H9 (cell line): Measurements from ENCODE around the gene CDH3. TPM values are rescaled to one million over a fixed set of nuclear protein-coding genes. Genes with fewer than 3 reads are reported as not detected.
A peak's percentile ranks its signal among the peaks of the same experiment; 100 is the strongest.

Experiments
- DNase-seq: peaks from one replicate; pipeline ENCODE4 v3.0.0-alpha.2; 2017
- H2AFZ ChIP-seq: one replicate; pipeline ENCODE4 v1.6.1; 2013; ENCODE audit warnings: mild to moderate bottlenecking, low read length, control low read depth, moderate library complexity
- H2AK5ac ChIP-seq: 2 replicates; pipeline ENCODE4 v1.6.1; 2013; ENCODE audit warnings: low read length, control low read depth, mixed read lengths; ENCODE audit not compliant: insufficient read length
- H2BK120ac ChIP-seq: one replicate; pipeline ENCODE4 v1.6.1; 2013; ENCODE audit warnings: low read depth, mild to moderate bottlenecking, low read length, control low read depth, inconsistent platforms; ENCODE audit not compliant: poor library complexity, severe bottlenecking
- H2BK12ac ChIP-seq: 2 replicates; pipeline ENCODE4 v1.6.1; 2013; ENCODE audit warnings: low read length, control low read depth, mixed read lengths, low read depth; ENCODE audit not compliant: insufficient read length
- H2BK15ac ChIP-seq: 2 replicates; pipeline ENCODE4 v1.6.1; 2013; ENCODE audit warnings: low read depth, low read length, control low read depth
- H2BK20ac ChIP-seq: one replicate; pipeline ENCODE4 v1.6.1; 2013; ENCODE audit warnings: low read depth, mild to moderate bottlenecking, low read length, control low read depth, inconsistent platforms; ENCODE audit not compliant: poor library complexity, severe bottlenecking
- H2BK5ac ChIP-seq: 2 replicates; pipeline ENCODE4 v1.6.1; 2013; ENCODE audit warnings: low read length, control low read depth, mixed read lengths; ENCODE audit not compliant: insufficient read length
- H3K14ac ChIP-seq: 2 replicates; pipeline ENCODE4 v1.6.1; 2013; ENCODE audit warnings: low read length, control low read depth; ENCODE audit not compliant: insufficient read depth
- H3K18ac ChIP-seq: 2 replicates; pipeline ENCODE4 v1.6.1; 2013; ENCODE audit warnings: low read depth, mild to moderate bottlenecking, mixed read lengths, low read length, control low read depth; ENCODE audit not compliant: insufficient read length
- H3K23ac ChIP-seq: 2 replicates; pipeline ENCODE4 v1.6.1; 2013; ENCODE audit warnings: low read length, control low read depth, mixed read lengths, low read depth; ENCODE audit not compliant: insufficient read length
- H3K23me2 ChIP-seq: 2 replicates; pipeline ENCODE4 v1.6.1; 2013; ENCODE audit warnings: low read depth, mild to moderate bottlenecking, mixed read lengths, low read length, control low read depth; ENCODE audit not compliant: insufficient read length, poor library complexity, severe bottlenecking
- H3K27ac ChIP-seq: 2 replicates; pipeline ENCODE4 v1.5.1; 2013; ENCODE audit warnings: low read length, control low read depth, mixed read lengths, low read depth; ENCODE audit not compliant: insufficient read length
- H3K27me3 ChIP-seq: 2 replicates; pipeline ENCODE4 v1.6.1; 2013; ENCODE audit warnings: low read length, control low read depth, inconsistent platforms; ENCODE audit not compliant: insufficient read depth
- H3K4ac ChIP-seq: 2 replicates; pipeline ENCODE4 v1.6.1; 2013; ENCODE audit warnings: low read depth, mild to moderate bottlenecking, control low read depth, inconsistent platforms, low read length, moderate library complexity
- H3K4me1 ChIP-seq: 2 replicates; pipeline ENCODE4 v1.6.1; 2013; ENCODE audit warnings: low read length, control low read depth, inconsistent platforms; ENCODE audit not compliant: insufficient read depth
- H3K4me2 ChIP-seq: 2 replicates; pipeline ENCODE4 v1.6.1; 2013; ENCODE audit warnings: low read length, control low read depth, mixed read lengths; ENCODE audit not compliant: insufficient read length, insufficient read depth
- H3K56ac ChIP-seq: 2 replicates; pipeline ENCODE4 v1.6.1; 2013; ENCODE audit warnings: low read depth, mild to moderate bottlenecking, mixed read lengths, low read length, control low read depth; ENCODE audit not compliant: insufficient read length
- H3K79me1 ChIP-seq: 2 replicates; pipeline ENCODE4 v1.6.1; 2013; ENCODE audit warnings: low read depth, mild to moderate bottlenecking, moderate library complexity, low read length, control low read depth, inconsistent platforms; ENCODE audit not compliant: insufficient read depth, poor library complexity, severe bottlenecking
- H3K79me2 ChIP-seq: 2 replicates; pipeline ENCODE4 v1.6.1; 2013; ENCODE audit warnings: low read length, control low read depth, inconsistent platforms; ENCODE audit not compliant: insufficient read depth
- H3K9ac ChIP-seq: 2 replicates; pipeline ENCODE4 v1.6.1; 2013; ENCODE audit warnings: low read length, control low read depth, mixed read lengths; ENCODE audit not compliant: insufficient read length; ENCODE audit errors: extremely low read depth
- H3K9me3 ChIP-seq: one replicate; pipeline ENCODE4 v1.6.1; 2013; ENCODE audit warnings: low read depth, low read length, inconsistent platforms; ENCODE audit not compliant: control insufficient read depth
- H3T11ph ChIP-seq: one replicate; pipeline ENCODE4 v1.6.1; 2013; ENCODE audit warnings: mild to moderate bottlenecking, low read length, control low read depth, inconsistent platforms
- H4K20me1 ChIP-seq: one replicate; pipeline ENCODE4 v1.6.1; 2013; ENCODE audit not compliant: control insufficient read depth, insufficient read length, insufficient read depth
- H4K5ac ChIP-seq: 2 replicates; pipeline ENCODE4 v1.6.1; 2013; ENCODE audit warnings: low read depth, mild to moderate bottlenecking, mixed read lengths, low read length, control low read depth; ENCODE audit not compliant: insufficient read length
- H4K8ac ChIP-seq: replicated peaks from 2 replicates; pipeline ENCODE4 v1.6.1; 2013; ENCODE audit warnings: low read length, control low read depth, mixed read lengths, low read depth; ENCODE audit not compliant: insufficient read length
- H4K91ac ChIP-seq: 2 replicates; pipeline ENCODE4 v1.6.1; 2013; ENCODE audit warnings: low read depth, mild to moderate bottlenecking, moderate library complexity, mixed read lengths, low read length, control low read depth; ENCODE audit not compliant: insufficient read length
- H3K27ac Mint-ChIP-seq, 3 experiments: 2 replicates in 2 of 3; 3 replicates in 1 of 3; pipeline ENCODE4 v1.8.0; 2020 to 2021; ENCODE audit warnings: mixed read lengths in 3 of 3, mild to moderate bottlenecking in 1 of 3, moderate library complexity in 1 of 3
- H3K27me3 Mint-ChIP-seq: 2 replicates; pipeline ENCODE4 v1.8.0; 2021; ENCODE audit warnings: low read depth, mild to moderate bottlenecking, moderate library complexity, mixed read lengths
- H3K36me3 Mint-ChIP-seq, 3 experiments: 2 replicates in 2 of 3; 3 replicates in 1 of 3; pipeline ENCODE4 v1.8.0; 2020 to 2021; ENCODE audit warnings: low read depth in 3 of 3, mixed read lengths in 3 of 3; ENCODE audit not compliant: insufficient read depth in 1 of 3
- H3K4me1 Mint-ChIP-seq, 2 experiments: 2 replicates each; pipeline ENCODE4 v1.8.0; 2020; ENCODE audit warnings: mixed read lengths in 2 of 2
- H3K4me3 Mint-ChIP-seq, 2 experiments: 2 replicates in 1 of 2; 3 replicates in 1 of 2; pipeline ENCODE4 v1.8.0; 2020 to 2021; ENCODE audit warnings: mild to moderate bottlenecking in 2 of 2, mixed read lengths in 2 of 2, moderate library complexity in 1 of 2
- H3K9me3 Mint-ChIP-seq, 2 experiments: 2 replicates in 1 of 2; 3 replicates in 1 of 2; pipeline ENCODE4 v1.8.0; 2020; ENCODE audit warnings: mild to moderate bottlenecking in 2 of 2, mixed read lengths in 2 of 2, moderate library complexity in 1 of 2
- CTCF ChIP-seq: fragments of 200-600 bp; sonication (generic); conservative IDR thresholded peaks from 3 replicates; pipeline ENCODE4 v1.8.0; 2021; ENCODE audit warnings: antibody characterized with exemption, mild to moderate bottlenecking
- WGBS: extraction: QIAGEN DNeasy Blood & Tissue Kit; methylation state at CpG from one replicate; pipeline ENCODE4 v1.1.7; 2013; ENCODE audit warnings: missing lambda C conversion rate, low lambda C conversion rate, mixed read lengths; ENCODE audit not compliant: insufficient read length; ENCODE audit errors: extremely low coverage; 5-methylcytosine and 5-hydroxymethylcytosine counted together
- total RNA-seq: library from RNA; stranded (reverse); gene quantifications from 2 replicates; pipeline ENCODE4 v1.2.1, GENCODE V29; 2021

The CDH3 gene
- total RNA-seq, 1 experiment from 2014 or later: 97.2 TPM

GRCh38 chr16:68722119-68723024 is 77.3 kb downstream of the CDH3 start:
- H2BK15ac ChIP-seq: no peak overlapping the region
- no peaks in the 10 kb centered on the region for H3K23me2 ChIP-seq
- Mint-ChIP-seq H3K4me3 (no peak overlapping the region), H3K36me3 (no peaks in the 10 kb centered on the region; a peak in 3 of 7 replicates), H3K27ac (peak overlapping the region in 1 of 3 experiments; percentile 5; a peak in 2 of 7 replicates), H3K9me3 (peaks cover under 1% of the 10 kb centered on the region in 2 experiments; a peak in 2 of 5 replicates), H3K27me3 (peaks cover 1% of the 10 kb centered on the region; the same call in 1 of the 2 replicates), H3K4me1 (no peaks in the 10 kb centered on the region)
- no peak for DNase-seq
- H3K23ac ChIP-seq: no peak overlapping the region
- TF ChIP-seq CTCF: no peak
- no CpG with 5 or more reads among the region's 12 CpGs for WGBS
- H2BK5ac ChIP-seq: no peak overlapping the region
- H3K18ac ChIP-seq: no peak overlapping the region
- no peak overlapping the region for H3T11ph ChIP-seq
- no peak overlapping the region for H4K91ac ChIP-seq
- no peak overlapping the region for H2BK12ac ChIP-seq
- no peak overlapping the region for H4K8ac ChIP-seq
- no peaks in the 10 kb centered on the region for H3K9me3 ChIP-seq
- no peak overlapping the region for H4K5ac ChIP-seq
- H2AK5ac ChIP-seq: no peak overlapping the region
- no peaks in the 10 kb centered on the region for H3K27me3 ChIP-seq
- H3K56ac ChIP-seq: no peak overlapping the region
- H3K4me2 ChIP-seq: no peak overlapping the region
- H3K27ac ChIP-seq: no peak overlapping the region
- H3K4me1 ChIP-seq: no peaks in the 10 kb centered on the region
- no peaks in the 10 kb centered on the region for H3K79me1 ChIP-seq
- no peak overlapping the region for H3K14ac ChIP-seq
- H2BK20ac ChIP-seq: no peak overlapping the region
- H3K4ac ChIP-seq: no peak overlapping the region
- no peaks in the 10 kb centered on the region for H3K79me2 ChIP-seq
- no peak overlapping the region for H3K9ac ChIP-seq
- H2AFZ ChIP-seq: no peak overlapping the region
- no peak overlapping the region for H2BK120ac ChIP-seq
- H4K20me1 ChIP-seq: no peaks in the 10 kb centered on the region
